Measurements from ENCODE around the gene MCRS1. TPM values are rescaled to one million over a fixed set of nuclear protein-coding genes. Genes with fewer than 3 reads are reported as not detected.

Gene MCRS1
- total RNA-seq, 4 donors from 2014 or later = 20.0 to 81.2 (median 50.4) TPM

DNA sequence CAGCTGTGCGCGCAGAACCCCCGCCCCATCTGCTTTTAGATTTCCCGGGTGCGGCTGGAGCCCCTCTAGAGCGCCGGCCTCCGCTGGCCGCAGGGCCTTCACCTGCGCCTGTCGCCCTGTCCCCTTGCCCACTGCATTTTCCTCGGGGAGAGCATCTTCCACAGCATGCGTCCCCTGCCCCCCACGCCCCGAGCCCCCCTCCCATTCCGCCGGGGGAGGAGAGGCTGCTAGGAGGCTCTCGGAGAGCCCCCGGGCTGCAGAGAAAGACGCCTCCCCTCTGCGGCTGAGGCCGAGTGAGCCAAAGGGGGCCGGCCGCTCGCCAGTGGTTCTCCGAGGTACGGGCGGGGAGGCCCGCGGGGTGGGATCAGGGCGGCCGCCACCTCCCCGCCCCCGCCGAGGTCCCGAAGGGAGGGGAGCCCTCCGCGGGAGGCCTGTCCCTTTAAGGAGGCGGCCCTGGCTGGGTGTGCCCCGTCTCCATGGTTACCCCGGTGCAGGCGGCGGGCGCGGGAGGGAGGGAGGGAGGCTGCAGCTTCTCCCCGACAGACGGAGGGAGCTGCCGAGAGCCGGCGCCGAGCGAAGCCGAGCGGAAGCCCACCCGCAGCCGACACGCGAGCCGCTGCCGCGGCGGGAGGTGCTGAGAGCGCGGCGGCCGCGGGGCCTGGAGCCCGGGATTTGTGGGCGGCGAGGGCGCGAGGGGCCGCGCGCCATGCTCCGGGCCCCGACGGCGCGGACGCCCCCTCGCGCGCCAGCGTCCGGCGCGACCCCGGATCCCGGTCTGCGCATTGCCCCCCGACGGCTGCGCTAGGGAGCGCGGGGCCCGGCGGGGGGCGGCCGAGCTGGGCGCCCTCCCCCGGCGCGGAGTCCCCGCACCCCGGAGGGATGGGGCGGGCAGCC, 29.2 kb downstream of the MCRS1 start, which contains the start of gene KCNH3:
Gene KCNH3, plus strand, starts transcription at position 521 of the 894 bp plus-strand sequence. CDS start 387 bp downstream, outside the sequence.
- TF ChIP-seq, protein P1, sequence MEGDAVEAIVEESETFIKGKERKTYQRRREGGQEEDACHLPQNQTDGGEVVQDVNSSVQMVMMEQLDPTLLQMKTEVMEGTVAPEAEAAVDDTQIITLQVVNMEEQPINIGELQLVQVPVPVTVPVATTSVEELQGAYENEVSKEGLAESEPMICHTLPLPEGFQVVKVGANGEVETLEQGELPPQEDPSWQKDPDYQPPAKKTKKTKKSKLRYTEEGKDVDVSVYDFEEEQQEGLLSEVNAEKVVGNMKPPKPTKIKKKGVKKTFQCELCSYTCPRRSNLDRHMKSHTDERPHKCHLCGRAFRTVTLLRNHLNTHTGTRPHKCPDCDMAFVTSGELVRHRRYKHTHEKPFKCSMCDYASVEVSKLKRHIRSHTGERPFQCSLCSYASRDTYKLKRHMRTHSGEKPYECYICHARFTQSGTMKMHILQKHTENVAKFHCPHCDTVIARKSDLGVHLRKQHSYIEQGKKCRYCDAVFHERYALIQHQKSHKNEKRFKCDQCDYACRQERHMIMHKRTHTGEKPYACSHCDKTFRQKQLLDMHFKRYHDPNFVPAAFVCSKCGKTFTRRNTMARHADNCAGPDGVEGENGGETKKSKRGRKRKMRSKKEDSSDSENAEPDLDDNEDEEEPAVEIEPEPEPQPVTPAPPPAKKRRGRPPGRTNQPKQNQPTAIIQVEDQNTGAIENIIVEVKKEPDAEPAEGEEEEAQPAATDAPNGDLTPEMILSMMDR (IDR thresholded peaks at IDR 0.05) = no peak
- no peak for TF ChIP-seq POLR2A (IDR thresholded peaks at IDR 0.05)
- DNase-seq = peak; percentile 67 to 70
- peak within 1 kb of the TSS; percentile 38 to 45 for H3K4me3 ChIP-seq
- intact Hi-C loops (cut with DNase I; ENCODE audit: low total_unique reads) = no loop called here
- no peaks in the 10 kb centered on the region for H3K9me3 ChIP-seq
- no peaks in the 10 kb centered on the region for H3K36me3 ChIP-seq
- H3K27ac ChIP-seq = no peak within 1 kb of the TSS
- H3K4me1 ChIP-seq = peaks cover 0 to 12% of the 10 kb centered on the region in 2 donors
- H3K27me3 ChIP-seq = no peaks in the 10 kb centered on the region

DNA sequence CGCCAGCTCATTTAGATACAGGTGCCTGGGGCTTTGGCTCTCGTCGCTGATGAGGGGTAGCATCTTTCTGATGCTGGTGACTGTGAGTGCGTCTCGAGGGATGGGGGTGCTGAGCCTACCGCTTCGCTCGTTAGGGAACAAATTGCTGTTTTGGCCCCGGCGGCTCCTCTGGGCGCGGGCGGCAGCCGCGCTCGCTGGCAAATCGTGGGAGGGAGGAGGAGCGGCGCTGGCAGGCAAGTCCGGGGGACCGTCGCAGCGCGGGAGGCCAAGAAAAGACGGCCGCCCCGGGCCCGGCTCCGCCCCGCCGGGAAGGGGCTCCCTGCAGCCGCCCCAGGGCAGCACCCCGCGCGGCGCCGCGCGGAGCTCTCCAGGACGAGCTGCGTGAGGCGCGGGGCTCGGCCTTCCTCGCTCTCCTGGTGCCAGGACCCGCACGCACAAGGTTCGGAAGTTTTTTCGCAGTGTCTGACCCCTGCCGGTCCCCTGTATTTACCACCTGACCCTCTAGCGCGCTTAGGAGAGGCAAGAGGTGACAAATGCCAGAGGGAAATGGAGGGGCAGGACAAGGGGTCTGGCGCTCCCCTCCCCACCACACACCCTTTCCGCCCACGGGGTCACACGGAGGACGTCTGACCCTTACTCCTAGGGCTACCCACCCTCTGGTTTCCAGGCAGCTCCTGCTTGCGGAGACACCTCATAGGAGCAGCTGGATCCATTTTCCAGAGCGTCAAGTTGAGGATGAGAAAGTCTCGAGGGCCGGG, 30.0 kb downstream of the MCRS1 start:
- no peaks in the 10 kb centered on the region for H3K27me3 ChIP-seq
- intact Hi-C loops (cut with DNase I; ENCODE audit: low total_unique reads) = no loop called here
- peaks cover 0 to 12% of the 10 kb centered on the region in 2 donors for H3K4me1 ChIP-seq
- TF ChIP-seq, protein P1 (IDR thresholded peaks at IDR 0.05) = no peak
- TF ChIP-seq POLR2A (IDR thresholded peaks at IDR 0.05) = no peak
- H3K36me3 ChIP-seq = no peaks in the 10 kb centered on the region
- H3K4me3 ChIP-seq = peak overlapping the region; percentile 38 to 45
- no peak overlapping the region for H3K27ac ChIP-seq
- DNase-seq = no peak
- no peaks in the 10 kb centered on the region for H3K9me3 ChIP-seq

DNA sequence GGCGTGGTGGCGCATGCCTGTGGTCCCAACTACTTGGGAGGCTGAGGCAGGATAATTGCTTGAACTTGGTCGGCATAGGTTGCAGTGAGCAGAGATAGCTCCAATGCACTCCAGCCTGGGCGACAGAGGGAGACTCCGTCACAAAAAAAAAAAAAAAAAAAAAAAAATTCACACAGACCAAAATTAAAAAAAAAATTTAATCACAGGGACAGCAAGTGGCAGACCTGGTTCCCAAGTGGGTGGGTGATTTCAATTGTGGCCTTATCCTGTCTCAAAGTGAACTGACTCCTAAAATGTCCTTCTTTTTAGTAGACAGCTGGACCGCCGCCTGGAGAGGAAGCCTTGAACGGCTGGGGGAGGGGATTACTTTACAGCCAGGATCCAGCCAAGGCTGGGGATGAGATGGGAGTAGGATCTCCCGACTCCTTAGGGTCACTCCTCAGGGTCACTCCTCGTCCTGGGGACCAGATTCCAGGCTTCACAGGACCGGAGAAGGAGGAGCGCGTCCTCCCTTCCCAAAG, 30.7 kb downstream of the MCRS1 start:
- DNase-seq = no peak
- H3K9me3 ChIP-seq = no peaks in the 10 kb centered on the region
- H3K27me3 ChIP-seq = no peaks in the 10 kb centered on the region
- intact Hi-C loops (cut with DNase I; ENCODE audit: low total_unique reads) = no loop called here
- peak overlapping the region in 1 of 2 donors; percentile 45 for H3K4me3 ChIP-seq
- TF ChIP-seq, protein P1 (IDR thresholded peaks at IDR 0.05) = no peak
- no peak for TF ChIP-seq POLR2A (IDR thresholded peaks at IDR 0.05)
- H3K36me3 ChIP-seq = no peaks in the 10 kb centered on the region
- H3K27ac ChIP-seq = no peak overlapping the region
- peaks cover 0 to 12% of the 10 kb centered on the region in 2 donors for H3K4me1 ChIP-seq

GRCh38 chr12:49536526-49537071, 31.3 kb downstream of the MCRS1 start:
- intact Hi-C loops (cut with DNase I; ENCODE audit: low total_unique reads) = no loop called here
- no peak for TF ChIP-seq POLR2A (IDR thresholded peaks at IDR 0.05)
- TF ChIP-seq, protein P1 (IDR thresholded peaks at IDR 0.05) = no peak
- Histone ChIP-seq H3K36me3 (no peaks in the 10 kb centered on the region), H3K27me3 (no peaks in the 10 kb centered on the region), H3K4me3 (no peak overlapping the region), H3K27ac (no peak overlapping the region), H3K4me1 (peaks cover 0 to 12% of the 10 kb centered on the region in 2 donors), H3K9me3 (no peaks in the 10 kb centered on the region)
- DNase-seq = no peak
